ENCODE results near the gene APBB1. TPM values are rescaled to one million over a fixed set of nuclear protein-coding genes. Genes with fewer than 3 reads are reported as not detected.

The APBB1 gene
- total and polyA plus RNA-seq, 9 of the 15 experiments (the other 6 are each of a cell fraction or from before 2014, with no cell fraction given), result 0.04 to 0.73 (median 0.40) TPM

- no peak for TF ChIP-seq ZNF764 (CRISPR knock-in tag; IDR thresholded peaks at IDR 0.05; ENCODE audit: low read depth)
- no peak for TF ChIP-seq JUN (IDR thresholded peaks at IDR 0.05; ENCODE audit: borderline replicate concordance, low read depth, low read length)
- no peak for TF ChIP-seq JUN (CRISPR knock-in tag; IDR thresholded peaks at IDR 0.05; ENCODE audit: borderline replicate concordance)
- TF ChIP-seq SMC3 (conservative IDR thresholded peaks at IDR 0.05; ENCODE audit: insufficient read depth, low read depth, low read length), result peak; percentile 80
- TF ChIP-seq POLR2B (IDR thresholded peaks at IDR 0.05; ENCODE audit: low read depth, partially characterized antibody), result no peak
- TF ChIP-seq RB1 (IDR thresholded peaks at IDR 0.05; ENCODE audit: low read depth), result peak; percentile 52
- TF ChIP-seq ETV6 (IDR thresholded peaks at IDR 0.05; ENCODE audit: borderline replicate concordance in 1 of 2, low read depth in 2 of 2, low read length in 1 of 2), result no peak
- TF ChIP-seq ETV6 (CRISPR knock-in tag; IDR thresholded peaks at IDR 0.05; ENCODE audit: borderline replicate concordance), result no peak
- 0 out of 4 replicates have a peak, but pooled peaks of 1 of the 2 experiments have one; percentile 13 for TF ChIP-seq RCOR1 (IDR thresholded peaks at IDR 0.05; ENCODE audit: borderline replicate concordance in 1 of 2, low read depth in 2 of 2, low read length in 2 of 2)
- no peak for TF ChIP-seq ZBTB49 (CRISPR knock-in tag; IDR thresholded peaks at IDR 0.05; ENCODE audit: borderline replicate concordance)
- TF ChIP-seq REST (IDR thresholded peaks at IDR 0.05; ENCODE audit: borderline replicate concordance), result peak; percentile 57; the same call in 1 of the 2 replicates
- TF ChIP-seq REST (CRISPR knock-in tag; IDR thresholded peaks at IDR 0.05; ENCODE audit: low read depth), result no peak
- 0 out of 2 replicates have a peak, but pooled peaks have one; percentile 32 for TF ChIP-seq ZNF263 (CRISPR knock-in tag; IDR thresholded peaks at IDR 0.05; ENCODE audit: borderline replicate concordance)
- TF ChIP-seq HCFC1 (IDR thresholded peaks at IDR 0.05; ENCODE audit: low read depth, low read length), result 0 out of 2 replicates have a peak, but pooled peaks have one; percentile 25
- peak; percentile 82 to 92 for TF ChIP-seq RAD21 (CRISPR knock-in tag; conservative IDR thresholded peaks at IDR 0.05 in 1 of 2, IDR thresholded peaks at IDR 0.05 in 1 of 2)
Observed at GRCh38 chr11:6353367-6353987, 65.4 kb downstream of the APBB1 start (continued).

Data from K562 (cell line).